Measurements from ENCODE around the gene ATP5F1D. TPM values are rescaled to one million over a fixed set of nuclear protein-coding genes. Genes with fewer than 3 reads are reported as not detected.
"Not testable (repeated sequence)": the region's sequence is repeated elsewhere in the genome, so short reads cannot be mapped to it uniquely, and the experiment has no call there.

Gene ATP5F1D
- total and polyA plus RNA-seq, 9 donors: 1.3 to 218 (median 138) TPM

DNA sequence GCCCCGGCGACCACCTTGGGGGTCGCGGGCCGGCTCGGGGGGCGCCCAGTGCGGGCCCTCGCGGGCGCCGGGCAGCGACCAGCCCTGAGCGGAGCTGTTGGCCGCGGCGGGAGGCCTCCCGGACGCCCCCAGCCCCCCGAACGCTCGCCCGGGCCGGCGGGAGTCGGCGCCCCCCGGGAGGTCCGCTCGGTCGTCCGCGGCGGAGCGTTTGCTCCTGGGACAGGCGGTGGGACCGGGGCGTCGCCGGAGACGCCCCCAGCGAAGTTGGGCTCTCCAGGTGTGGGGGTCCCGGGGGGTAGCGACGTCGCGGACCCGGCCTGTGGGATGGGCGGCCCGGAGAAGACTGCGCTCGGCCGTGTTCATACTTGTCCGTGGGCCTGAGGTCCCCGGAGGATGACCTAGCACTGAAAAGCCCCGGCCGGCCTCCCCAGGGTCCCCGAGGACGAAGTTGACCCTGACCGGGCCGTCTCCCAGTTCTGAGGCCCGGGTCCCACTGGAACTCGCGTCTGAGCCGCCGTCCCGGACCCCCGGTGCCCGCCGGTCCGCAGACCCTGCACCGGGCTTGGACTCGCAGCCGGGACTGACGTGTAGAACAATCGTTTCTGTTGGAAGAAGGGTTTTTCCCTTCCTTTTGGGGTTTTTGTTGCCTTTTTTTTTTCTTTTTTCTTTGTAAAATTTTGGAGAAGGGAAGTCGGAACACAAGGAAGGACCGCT is 35.2 kb upstream of the ATP5F1D start:
- H3K27ac ChIP-seq: peak overlapping the region; percentile 73 to 84
- DNase-seq: peak in 3 of 5 donors; percentile 49 to 62 (median 57)
- peak overlapping the region; percentile 59 for H3K4me3 ChIP-seq
- H3K9me3 ChIP-seq: no peaks in the 10 kb centered on the region
- no peaks in the 10 kb centered on the region for H3K36me3 ChIP-seq
- no peaks in the 10 kb centered on the region for H3K27me3 ChIP-seq
- TF ChIP-seq EP300 (IDR thresholded peaks at IDR 0.05): no peak
- intact Hi-C loops (cut with DNase I): no loop called here
- WGBS, 3 donors: 1 to 2% (median 1%) methylated on average over 30 to 78 of the region's 78 CpGs
- peaks cover 20% of the 10 kb centered on the region for H3K4me1 ChIP-seq (ENCODE audit: insufficient read depth)

DNA sequence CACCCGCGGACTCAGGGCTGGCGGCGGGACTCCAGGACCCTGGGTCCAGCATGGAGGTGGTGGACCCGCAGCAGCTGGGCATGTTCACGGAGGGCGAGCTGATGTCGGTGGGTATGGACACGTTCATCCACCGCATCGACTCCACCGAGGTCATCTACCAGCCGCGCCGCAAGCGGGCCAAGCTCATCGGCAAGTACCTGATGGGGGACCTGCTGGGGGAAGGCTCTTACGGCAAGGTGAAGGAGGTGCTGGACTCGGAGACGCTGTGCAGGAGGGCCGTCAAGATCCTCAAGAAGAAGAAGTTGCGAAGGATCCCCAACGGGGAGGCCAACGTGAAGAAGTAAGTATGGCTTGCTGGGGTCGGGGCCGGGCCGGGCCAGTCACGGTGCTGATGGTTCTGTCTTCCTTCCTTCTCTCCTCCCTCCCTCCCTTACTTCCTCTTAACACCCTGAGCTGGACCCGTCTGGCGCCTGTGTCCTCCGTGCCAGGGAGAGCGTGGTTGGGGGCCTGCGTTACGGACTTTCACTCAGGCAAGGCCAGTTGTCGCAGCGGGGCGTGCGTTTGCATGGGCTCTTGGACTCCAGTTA is 34.6 kb upstream of the ATP5F1D start:
- Histone ChIP-seq H3K36me3 (no peaks in the 10 kb centered on the region), H3K27ac (peak overlapping the region; percentile 73 to 84), H3K4me3 (peak overlapping the region; percentile 59), H3K9me3 (no peaks in the 10 kb centered on the region), H3K4me1 (ENCODE audit: insufficient read depth) (peaks cover 20% of the 10 kb centered on the region), H3K27me3 (no peaks in the 10 kb centered on the region)
- TF ChIP-seq EP300 (IDR thresholded peaks at IDR 0.05): no peak
- no peak for TF ChIP-seq POLR2A (IDR thresholded peaks at IDR 0.05)
- TF ChIP-seq, protein P1, sequence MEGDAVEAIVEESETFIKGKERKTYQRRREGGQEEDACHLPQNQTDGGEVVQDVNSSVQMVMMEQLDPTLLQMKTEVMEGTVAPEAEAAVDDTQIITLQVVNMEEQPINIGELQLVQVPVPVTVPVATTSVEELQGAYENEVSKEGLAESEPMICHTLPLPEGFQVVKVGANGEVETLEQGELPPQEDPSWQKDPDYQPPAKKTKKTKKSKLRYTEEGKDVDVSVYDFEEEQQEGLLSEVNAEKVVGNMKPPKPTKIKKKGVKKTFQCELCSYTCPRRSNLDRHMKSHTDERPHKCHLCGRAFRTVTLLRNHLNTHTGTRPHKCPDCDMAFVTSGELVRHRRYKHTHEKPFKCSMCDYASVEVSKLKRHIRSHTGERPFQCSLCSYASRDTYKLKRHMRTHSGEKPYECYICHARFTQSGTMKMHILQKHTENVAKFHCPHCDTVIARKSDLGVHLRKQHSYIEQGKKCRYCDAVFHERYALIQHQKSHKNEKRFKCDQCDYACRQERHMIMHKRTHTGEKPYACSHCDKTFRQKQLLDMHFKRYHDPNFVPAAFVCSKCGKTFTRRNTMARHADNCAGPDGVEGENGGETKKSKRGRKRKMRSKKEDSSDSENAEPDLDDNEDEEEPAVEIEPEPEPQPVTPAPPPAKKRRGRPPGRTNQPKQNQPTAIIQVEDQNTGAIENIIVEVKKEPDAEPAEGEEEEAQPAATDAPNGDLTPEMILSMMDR (IDR thresholded peaks at IDR 0.05): no peak
- DNase-seq: peak in 2 of 5 donors; percentile 44 to 56
- 2% methylated on average over 38 of the region's 38 CpGs for WGBS, 3 donors
- intact Hi-C loops (cut with DNase I): no loop called here

DNA sequence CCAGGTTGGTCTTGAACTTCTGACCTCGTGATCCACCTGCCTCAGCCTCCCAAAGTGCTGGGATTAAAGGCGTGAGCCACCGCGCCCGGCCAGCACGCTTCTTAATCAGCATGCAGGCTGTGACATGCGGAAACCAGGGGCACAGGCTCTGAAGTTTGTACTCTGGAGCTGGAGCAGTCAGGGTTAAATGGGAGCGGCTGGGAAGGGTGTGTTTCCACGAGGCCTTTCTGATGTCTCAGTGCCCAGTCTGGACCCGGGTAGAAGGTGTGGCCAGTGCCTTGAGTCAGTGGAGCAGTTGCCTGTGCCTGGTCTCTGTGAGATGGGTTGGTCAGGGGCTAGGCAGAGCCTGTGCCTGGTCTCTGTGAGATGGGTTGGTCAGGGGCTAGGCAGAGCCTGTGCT is 32.7 kb upstream of the ATP5F1D start:
- intact Hi-C loops (cut with DNase I); H3K27ac ChIP-seq; H3K36me3 ChIP-seq; H3K27me3 ChIP-seq; H3K4me3 ChIP-seq; H3K9me3 ChIP-seq: not testable (repeated sequence)
- WGBS, 3 donors: 66 to 73% (median 70%) methylated on average over 10 of the region's 10 CpGs
- peaks cover 23% of the 10 kb centered on the region for H3K4me1 ChIP-seq (ENCODE audit: insufficient read depth)
- DNase-seq: peak in 3 of 5 donors; percentile 21 to 40 (median 35)

DNA sequence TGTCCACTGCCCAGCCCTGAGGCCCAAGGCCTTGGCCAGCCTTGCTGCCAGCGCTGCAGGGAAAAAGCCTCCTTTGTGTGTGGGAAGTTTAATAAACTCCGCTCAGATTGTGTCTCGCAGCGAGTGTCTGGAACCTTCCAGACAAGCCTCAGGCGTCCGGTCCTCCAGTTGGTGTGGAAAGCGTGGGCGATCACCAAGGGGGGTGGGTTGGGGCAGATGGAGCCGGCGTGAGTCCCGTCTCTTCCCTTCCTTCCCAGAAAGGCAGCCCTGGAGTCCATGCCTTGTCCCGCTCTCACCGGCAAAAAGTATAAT is 31.4 kb upstream of the ATP5F1D start:
- 91 to 95% (median 95%) methylated on average over 13 of the region's 13 CpGs for WGBS, 3 donors
- intact Hi-C loops (cut with DNase I): no loop called here
- Histone ChIP-seq H3K27me3 (no peaks in the 10 kb centered on the region), H3K9me3 (no peaks in the 10 kb centered on the region), H3K4me3 (no peak overlapping the region), H3K27ac (no peak overlapping the region), H3K36me3 (no peaks in the 10 kb centered on the region), H3K4me1 (ENCODE audit: insufficient read depth) (peaks cover 27% of the 10 kb centered on the region)
- TF ChIP-seq, protein P1 (IDR thresholded peaks at IDR 0.05): no peak
- TF ChIP-seq POLR2A (IDR thresholded peaks at IDR 0.05): no peak
- TF ChIP-seq EP300 (IDR thresholded peaks at IDR 0.05): no peak
- DNase-seq: no peak

DNA sequence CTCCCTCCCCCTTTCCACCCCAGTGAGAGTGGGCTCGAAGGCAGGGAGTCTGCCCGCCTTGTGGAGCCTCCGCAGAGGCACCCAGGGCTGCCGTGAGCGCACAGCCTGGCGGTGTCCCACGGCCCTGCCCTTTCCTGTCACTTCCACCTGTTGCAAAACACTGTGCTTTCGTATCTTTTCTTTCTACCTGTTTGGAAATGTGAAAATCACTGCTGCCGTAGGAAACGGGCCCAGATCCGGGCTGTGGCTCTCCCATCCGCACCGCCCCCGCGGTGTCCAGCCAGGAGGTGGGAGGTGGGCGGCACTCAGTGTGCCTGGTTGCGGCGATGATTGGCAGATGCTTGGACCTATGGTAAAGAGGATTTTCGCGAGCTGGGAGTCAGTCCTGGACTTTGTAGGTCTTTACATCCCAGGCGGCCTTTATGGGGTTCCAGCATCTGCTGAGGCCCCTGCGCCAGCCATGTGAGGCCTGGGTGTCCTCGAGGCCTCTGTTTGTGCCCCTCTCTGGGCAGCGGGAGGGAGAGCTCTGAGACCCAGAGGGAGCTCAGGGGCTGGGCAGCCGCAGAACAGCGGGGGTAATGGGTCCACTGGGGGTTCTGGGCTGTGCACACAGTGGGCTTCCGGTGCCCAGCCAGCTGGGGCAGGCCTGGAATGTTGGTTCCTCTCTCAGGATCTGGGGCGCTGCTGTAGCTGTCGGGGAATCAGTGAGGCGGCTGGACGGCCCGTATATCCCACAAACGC is 29.9 kb upstream of the ATP5F1D start:
- Histone ChIP-seq H3K4me3 (no peak overlapping the region), H3K27me3 (no peaks in the 10 kb centered on the region), H3K36me3 (no peaks in the 10 kb centered on the region), H3K9me3 (no peaks in the 10 kb centered on the region), H3K27ac (no peak overlapping the region), H3K4me1 (ENCODE audit: insufficient read depth) (peaks cover 29% of the 10 kb centered on the region)
- DNase-seq: peak in 3 of 5 donors; percentile 53 to 55 (median 55)
- 81 to 83% (median 82%) methylated on average over 33 of the region's 33 CpGs for WGBS, 3 donors
- intact Hi-C loops (cut with DNase I): no loop called here
- TF ChIP-seq POLR2A (IDR thresholded peaks at IDR 0.05) (no peak), EP300 (IDR thresholded peaks at IDR 0.05) (no peak)
- TF ChIP-seq, protein P1 (IDR thresholded peaks at IDR 0.05): no peak
